Natural killer cell (primary cell): ENCODE data around the gene PAK6. TPM values are rescaled to one million over a fixed set of nuclear protein-coding genes. Genes with fewer than 3 reads are reported as not detected.

Experiments used
- ATAC-seq, 3 donors: fragments of 150-1000 bp in 2 of 3; fragments of 200-7000 bp in 1 of 3; cut with Tn5 transposase; 1 replicate in 1 of 3; 2 replicates in 2 of 3; pipeline ENCODE4 v1.10.0; 2021; ENCODE audit warnings: mild to moderate bottlenecking in 2 of 3, moderate library complexity in 2 of 3
- DNase-seq, 2 donors: peaks; one replicate each; pipeline versions ENCODE4 v3.0.0 to v3.0.0-alpha.2; 2013 to 2021; ENCODE audit warnings: mixed read lengths in 1 of 2
- H3K27ac ChIP-seq: one replicate; pipeline ENCODE4 v1.5.1; 2013; ENCODE audit warnings: mild to moderate bottlenecking, low read length
- H3K27me3 ChIP-seq: one replicate; pipeline ENCODE4 v1.6.1; 2013; ENCODE audit warnings: low read length; ENCODE audit not compliant: control insufficient read depth, insufficient read depth
- H3K36me3 ChIP-seq: one replicate; pipeline ENCODE4 v1.6.1; 2013; ENCODE audit warnings: low read length; ENCODE audit not compliant: control insufficient read depth, insufficient read depth
- H3K4me1 ChIP-seq: one replicate; pipeline ENCODE4 v1.6.1; 2013; ENCODE audit warnings: low read length; ENCODE audit not compliant: control insufficient read depth, insufficient read depth
- H3K4me3 ChIP-seq: one replicate; pipeline ENCODE4 v1.5.1; 2013; ENCODE audit warnings: low read length
- H3K9me3 ChIP-seq: one replicate; pipeline ENCODE4 v1.6.1; 2013; ENCODE audit warnings: low read length; ENCODE audit not compliant: control insufficient read depth, insufficient read depth
- H3K27ac Mint-ChIP-seq, 2 donors: one replicate each; pipeline ENCODE4 v1.8.0; 2022; ENCODE audit warnings: mild to moderate bottlenecking in 2 of 2, mixed read lengths in 2 of 2, moderate library complexity in 1 of 2
- H3K27me3 Mint-ChIP-seq, 2 donors: one replicate each; pipeline ENCODE4 v1.8.0; 2022; ENCODE audit warnings: low read depth in 2 of 2, mixed read lengths in 2 of 2
- H3K36me3 Mint-ChIP-seq: one replicate; pipeline ENCODE4 v1.8.0; 2022; ENCODE audit warnings: mixed read lengths
- H3K4me1 Mint-ChIP-seq, 2 donors: one replicate each; pipeline ENCODE4 v1.8.0; 2022; ENCODE audit warnings: mixed read lengths in 2 of 2
- H3K4me3 Mint-ChIP-seq: one replicate; pipeline ENCODE4 v1.8.0; 2022; ENCODE audit warnings: mild to moderate bottlenecking, moderate library complexity, mixed read lengths
- H3K9me3 Mint-ChIP-seq, 2 donors: one replicate each; pipeline ENCODE4 v1.8.0; 2022; ENCODE audit warnings: mixed read lengths in 2 of 2
- CTCF ChIP-seq: fragments of 200-600 bp; IDR thresholded peaks from one replicate; pipeline ENCODE4 v1.8.0; 2022; ENCODE audit warnings: antibody characterized with exemption
- WGBS: methylation state at CpG from one replicate; pipeline ENCODE4 v1.1.7; 2013; ENCODE audit warnings: missing lambda C conversion rate; ENCODE audit not compliant: insufficient coverage; 5-methylcytosine and 5-hydroxymethylcytosine counted together
- intact Hi-C: fragments of 100-400 bp; cut with micrococcal nuclease; formaldehyde crosslinking; loops from one replicate; pipeline ENCODE4 v1.14.2; 2022
- total RNA-seq, 4 donors: library from RNA; stranded (reverse); fragments of 120-200 nt in 1 of 4; gene quantifications; one replicate each; pipeline versions ENCODE4 v1.2.3 to v1.2.4, GENCODE V29; 2013 to 2022

PAK6 gene
- total RNA-seq, 3 donors from 2014 or later (not counting 1 experiment from before 2014, with no cell fraction given), result 7.6 to 10.9 (median 7.9) TPM

GRCh38 chr15:40290918-40291574 is 52.2 kb downstream of the PAK6 start:
- Mint-ChIP-seq H3K9me3 (no peaks in the 10 kb centered on the region), H3K27me3 (no peaks in the 10 kb centered on the region), H3K27ac (no peak overlapping the region), H3K36me3 (no peaks in the 10 kb centered on the region), H3K4me3 (no peak overlapping the region), H3K4me1 (peaks cover 0 to 5% of the 10 kb centered on the region in 2 donors)
- intact Hi-C loops, result no loop called here
- Histone ChIP-seq H3K27ac (no peak overlapping the region), H3K4me1 (no peaks in the 10 kb centered on the region), H3K9me3 (no peaks in the 10 kb centered on the region), H3K36me3 (peaks cover 87% of the 10 kb centered on the region), H3K27me3 (no peaks in the 10 kb centered on the region), H3K4me3 (no peak overlapping the region)
- ATAC-seq (no peak), DNase-seq (no peak)
- 95% methylated on average over 67 of the region's 68 CpGs for WGBS
- TF ChIP-seq CTCF, result no peak

GRCh38 chr15:40292246-40292645 is 53.4 kb downstream of the PAK6 start:
- TF ChIP-seq CTCF, result no peak
- H3K36me3 Mint-ChIP-seq, result no peaks in the 10 kb centered on the region
- ATAC-seq (no peak), DNase-seq (no peak)
- peaks cover 0 to 10% of the 10 kb centered on the region in 2 donors for H3K4me1 Mint-ChIP-seq
- Histone ChIP-seq H3K27me3 (no peaks in the 10 kb centered on the region), H3K4me3 (no peak overlapping the region), H3K4me1 (no peaks in the 10 kb centered on the region), H3K36me3 (peaks cover 88% of the 10 kb centered on the region), H3K9me3 (no peaks in the 10 kb centered on the region), H3K27ac (no peak overlapping the region)
- H3K27ac Mint-ChIP-seq, result no peak overlapping the region
- 88% methylated on average over 3 of the region's 3 CpGs for WGBS
- H3K27me3 Mint-ChIP-seq, result no peaks in the 10 kb centered on the region
- no peak overlapping the region for H3K4me3 Mint-ChIP-seq
- H3K9me3 Mint-ChIP-seq, result no peaks in the 10 kb centered on the region
- intact Hi-C loops, result no loop called here

GRCh38 chr15:40293006-40293405 is 54.1 kb downstream of the PAK6 start:
- no peak overlapping the region for H3K4me3 Mint-ChIP-seq
- H3K27me3 ChIP-seq, result no peaks in the 10 kb centered on the region
- H3K4me1 Mint-ChIP-seq, result peaks cover 0 to 13% of the 10 kb centered on the region in 2 donors
- no peak for TF ChIP-seq CTCF
- no peaks in the 10 kb centered on the region for H3K4me1 ChIP-seq
- H3K27ac ChIP-seq, result no peak overlapping the region
- DNase-seq (no peak), ATAC-seq (no peak)
- peak overlapping the region in 1 of 2 donors; percentile 24 for H3K27ac Mint-ChIP-seq
- no peaks in the 10 kb centered on the region for H3K36me3 Mint-ChIP-seq
- no peak overlapping the region for H3K4me3 ChIP-seq
- no peaks in the 10 kb centered on the region for H3K27me3 Mint-ChIP-seq
- peaks cover 88% of the 10 kb centered on the region for H3K36me3 ChIP-seq
- intact Hi-C loops, result no loop called here
- no peaks in the 10 kb centered on the region for H3K9me3 ChIP-seq
- no peaks in the 10 kb centered on the region for H3K9me3 Mint-ChIP-seq
